Transverse colon (tissue), 4 donors: Measurements from ENCODE around the gene NDE1. TPM values are rescaled to one million over a fixed set of nuclear protein-coding genes. Genes with fewer than 3 reads are reported as not detected.

Experiments
- DNase-seq: peaks from one replicate; pipeline ENCODE4 v3.0.0-alpha.2; 2019
- H3K27ac ChIP-seq, 4 donors: fragments of 200-600 bp; sonication (generic); 2 replicates each; pipeline ENCODE4 v1.5.1; 2016 to 2018; ENCODE audit warnings: inconsistent platforms in 4 of 4
- H3K27me3 ChIP-seq: fragments of 200-600 bp; sonication (generic); 2 replicates; pipeline ENCODE4 v1.5.1; 2017; ENCODE audit warnings: inconsistent platforms
- H3K36me3 ChIP-seq, 4 donors: fragments of 200-600 bp; sonication (generic); 2 replicates each; pipeline ENCODE4 v1.5.1; 2017 to 2019; ENCODE audit warnings: inconsistent platforms in 4 of 4
- H3K4me1 ChIP-seq, 4 donors: fragments of 200-600 bp; sonication (generic); 2 replicates each; pipeline ENCODE4 v1.5.1; 2017 to 2020; ENCODE audit warnings: inconsistent platforms in 4 of 4
- H3K4me3 ChIP-seq, 4 donors: fragments of 200-600 bp; sonication (generic); 1 replicate in 1 of 4; 2 replicates in 3 of 4; pipeline versions ENCODE4 v1.5.1 to v1.6.1; 2017 to 2019; ENCODE audit warnings: inconsistent platforms in 4 of 4
- H3K9me3 ChIP-seq, 2 donors: fragments of 200-600 bp; sonication (generic); 2 replicates each; pipeline ENCODE4 v1.5.1; 2017 to 2019; ENCODE audit warnings: inconsistent platforms in 2 of 2
- EP300 ChIP-seq: sonication (generic); formaldehyde crosslinking; IDR thresholded peaks from one replicate; pipeline ENCODE4 v1.6.1; 2017; ENCODE audit warnings: antibody characterized with exemption, low read depth
- POLR2A ChIP-seq: fragments of 450-650 bp; IDR thresholded peaks from one replicate; pipeline ENCODE4 v1.6.1; 2016; ENCODE audit warnings: antibody characterized with exemption, mild to moderate bottlenecking, moderate library complexity
- POLR2AphosphoS5 ChIP-seq, 3 donors: sonication (generic); formaldehyde crosslinking; IDR thresholded peaks; one replicate each; pipeline ENCODE4 v1.6.1; 2016; ENCODE audit warnings: antibody characterized with exemption in 3 of 3
- WGBS, 2 donors: methylation state at CpG; one replicate each; pipeline ENCODE4 v1.1.5; 2018; ENCODE audit warnings: low coverage in 1 of 2; 5-methylcytosine and 5-hydroxymethylcytosine counted together
- in situ Hi-C, 4 donors: fragments of 200-750 bp; cut with MboI; loops; one replicate each; pipeline versions ENCODE4 v1.15.0 to v1.15.1; 2017; ENCODE audit warnings: low sequenced_read_pairs in 3 of 4, low pct_ligation_motif_present in 1 of 4, low pct_unique_long_range_greater_than_20kb in 1 of 4
- intact Hi-C: fragments of 100-400 bp; cut with DNase I; formaldehyde crosslinking; loops from one replicate; pipeline ENCODE4 v1.15.1; 2023; ENCODE audit warnings: low total_unique reads
- total RNA-seq, 4 donors: library from RNA; depleted of rRNA; stranded (reverse); fragments of >200 nt; gene quantifications; one replicate each; pipeline ENCODE4 v1.1.0, GENCODE V29; 2016
- TF ChIP-seq, protein P1 (sequence below), 5 experiments: fragments of 200-600 bp in 3 of 5; fragments of 450-650 bp in 2 of 5; sonication (generic) in 3 of 5; IDR thresholded peaks; 1 replicate in 2 of 5; 2 replicates in 3 of 5; pipeline ENCODE4 v1.5.1; 2016 to 2017; ENCODE audit warnings: antibody characterized with exemption in 5 of 5, inconsistent platforms in 3 of 5, mild to moderate bottlenecking in 2 of 5, moderate library complexity in 1 of 5

The NDE1 gene
- total RNA-seq, 4 donors from 2014 or later, result 21.0 to 47.6 (median 36.3) TPM

DNA sequence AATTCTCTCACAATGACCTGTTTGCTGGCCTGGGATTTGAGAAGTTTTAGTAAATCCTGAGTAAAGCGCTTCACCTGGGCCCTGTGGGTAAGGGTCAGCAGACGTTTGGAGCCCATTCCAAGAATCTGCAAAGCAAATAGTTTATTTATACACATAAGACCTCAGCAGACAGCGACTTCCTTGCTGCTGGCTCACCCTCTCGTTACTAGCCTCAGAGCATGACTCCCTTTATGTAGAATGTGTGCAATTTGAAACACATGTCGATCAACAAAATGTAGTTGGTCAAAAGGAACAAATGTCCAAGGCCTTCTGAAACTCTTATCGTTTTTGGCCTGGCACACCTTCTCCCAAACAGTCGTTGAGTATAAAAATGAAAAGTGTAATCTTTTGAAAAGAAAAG, 38.4 kb upstream of the NDE1 start:
- Histone ChIP-seq H3K9me3 (no peaks in the 10 kb centered on the region), H3K4me3 (no peak overlapping the region), H3K27ac (no peak overlapping the region), H3K27me3 (no peaks in the 10 kb centered on the region), H3K36me3 (peaks cover 0 to 79% (median 36%) of the 10 kb centered on the region in 4 donors), H3K4me1 (peaks cover 0 to under 1% (median 0%) of the 10 kb centered on the region in 4 donors)
- TF ChIP-seq POLR2A, result no peak
- no peak for TF ChIP-seq EP300
- TF ChIP-seq, protein P1, sequence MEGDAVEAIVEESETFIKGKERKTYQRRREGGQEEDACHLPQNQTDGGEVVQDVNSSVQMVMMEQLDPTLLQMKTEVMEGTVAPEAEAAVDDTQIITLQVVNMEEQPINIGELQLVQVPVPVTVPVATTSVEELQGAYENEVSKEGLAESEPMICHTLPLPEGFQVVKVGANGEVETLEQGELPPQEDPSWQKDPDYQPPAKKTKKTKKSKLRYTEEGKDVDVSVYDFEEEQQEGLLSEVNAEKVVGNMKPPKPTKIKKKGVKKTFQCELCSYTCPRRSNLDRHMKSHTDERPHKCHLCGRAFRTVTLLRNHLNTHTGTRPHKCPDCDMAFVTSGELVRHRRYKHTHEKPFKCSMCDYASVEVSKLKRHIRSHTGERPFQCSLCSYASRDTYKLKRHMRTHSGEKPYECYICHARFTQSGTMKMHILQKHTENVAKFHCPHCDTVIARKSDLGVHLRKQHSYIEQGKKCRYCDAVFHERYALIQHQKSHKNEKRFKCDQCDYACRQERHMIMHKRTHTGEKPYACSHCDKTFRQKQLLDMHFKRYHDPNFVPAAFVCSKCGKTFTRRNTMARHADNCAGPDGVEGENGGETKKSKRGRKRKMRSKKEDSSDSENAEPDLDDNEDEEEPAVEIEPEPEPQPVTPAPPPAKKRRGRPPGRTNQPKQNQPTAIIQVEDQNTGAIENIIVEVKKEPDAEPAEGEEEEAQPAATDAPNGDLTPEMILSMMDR (IDR thresholded peaks at IDR 0.05), result no peak
- no peak for TF ChIP-seq POLR2AphosphoS5 (IDR thresholded peaks at IDR 0.05)
- whole genome bisulfite sequencing, 2 donors, result 79 to 94% methylated on average over 4 to 7 of the region's 7 CpGs
- DNase-seq, result no peak
- intact Hi-C loops, result no loop called here
- in situ Hi-C loops, result no loop called here

DNA sequence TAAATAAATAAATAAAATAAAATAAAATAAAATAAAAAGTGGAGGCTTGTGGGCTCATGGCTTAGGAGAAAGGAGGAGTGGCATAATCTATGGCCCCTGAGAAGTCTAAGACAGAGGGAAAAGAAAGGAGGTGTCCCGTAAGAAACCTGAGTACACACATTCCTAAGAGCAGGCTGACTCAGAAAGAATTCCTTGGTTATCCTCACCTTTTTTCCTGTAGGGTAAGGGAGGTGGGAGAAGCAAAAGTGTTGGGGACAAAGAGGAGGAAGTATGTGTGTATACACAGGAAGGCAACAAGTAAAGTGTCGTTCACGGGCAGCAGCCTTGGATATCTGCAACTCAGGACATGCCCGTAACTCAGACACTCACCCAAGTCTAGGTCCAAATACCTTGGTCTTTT, 36.4 kb upstream of the NDE1 start:
- H3K36me3 ChIP-seq, result peaks cover 0 to 89% (median 43%) of the 10 kb centered on the region in 4 donors
- H3K4me1 ChIP-seq, result no peaks in the 10 kb centered on the region
- intact Hi-C loops, result no loop called here
- no peak overlapping the region for H3K27ac ChIP-seq
- no peak overlapping the region for H3K4me3 ChIP-seq
- in situ Hi-C loops, result no loop called here
- no peaks in the 10 kb centered on the region for H3K9me3 ChIP-seq
- 87 to 94% methylated on average over 4 of the region's 4 CpGs for WGBS, 2 donors
- no peaks in the 10 kb centered on the region for H3K27me3 ChIP-seq
- no peak for DNase-seq
- TF ChIP-seq POLR2AphosphoS5 (IDR thresholded peaks at IDR 0.05), result no peak
- TF ChIP-seq POLR2A, result no peak
- no peak for TF ChIP-seq EP300
- TF ChIP-seq, protein P1 (IDR thresholded peaks at IDR 0.05), result no peak

DNA sequence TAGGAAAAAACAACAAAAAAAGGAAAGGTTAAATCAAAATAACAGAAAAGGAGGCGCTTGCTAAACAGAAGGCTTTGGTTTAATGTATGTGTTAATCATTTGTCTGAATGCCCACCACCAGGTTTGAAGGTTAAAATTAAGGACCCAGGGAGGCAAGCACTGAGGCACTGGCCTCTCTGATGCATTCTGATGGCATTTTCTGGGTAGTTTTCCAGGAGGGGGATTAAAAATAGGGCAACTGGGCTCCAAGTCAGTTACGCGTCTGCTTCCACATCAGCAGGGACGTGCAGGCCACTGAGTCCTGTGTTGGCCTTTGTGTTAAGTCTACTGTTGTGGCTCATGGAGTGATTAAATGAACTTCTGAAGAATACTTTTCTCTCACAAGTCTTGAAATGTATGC, 34.0 kb upstream of the NDE1 start:
- H3K27me3 ChIP-seq, result no peaks in the 10 kb centered on the region
- H3K4me3 ChIP-seq, result no peak overlapping the region
- no peaks in the 10 kb centered on the region for H3K4me1 ChIP-seq
- 93 to 100% methylated on average over 1 to 4 of the region's 4 CpGs for WGBS, 2 donors
- peaks cover 0 to 86% (median 39%) of the 10 kb centered on the region in 4 donors for H3K36me3 ChIP-seq
- no peak for DNase-seq
- intact Hi-C loops, result no loop called here
- TF ChIP-seq EP300 (no peak), POLR2AphosphoS5 (IDR thresholded peaks at IDR 0.05) (no peak), POLR2A (no peak)
- TF ChIP-seq, protein P1 (IDR thresholded peaks at IDR 0.05), result no peak
- in situ Hi-C loops, result no loop called here
- no peaks in the 10 kb centered on the region for H3K9me3 ChIP-seq
- no peak overlapping the region for H3K27ac ChIP-seq

DNA sequence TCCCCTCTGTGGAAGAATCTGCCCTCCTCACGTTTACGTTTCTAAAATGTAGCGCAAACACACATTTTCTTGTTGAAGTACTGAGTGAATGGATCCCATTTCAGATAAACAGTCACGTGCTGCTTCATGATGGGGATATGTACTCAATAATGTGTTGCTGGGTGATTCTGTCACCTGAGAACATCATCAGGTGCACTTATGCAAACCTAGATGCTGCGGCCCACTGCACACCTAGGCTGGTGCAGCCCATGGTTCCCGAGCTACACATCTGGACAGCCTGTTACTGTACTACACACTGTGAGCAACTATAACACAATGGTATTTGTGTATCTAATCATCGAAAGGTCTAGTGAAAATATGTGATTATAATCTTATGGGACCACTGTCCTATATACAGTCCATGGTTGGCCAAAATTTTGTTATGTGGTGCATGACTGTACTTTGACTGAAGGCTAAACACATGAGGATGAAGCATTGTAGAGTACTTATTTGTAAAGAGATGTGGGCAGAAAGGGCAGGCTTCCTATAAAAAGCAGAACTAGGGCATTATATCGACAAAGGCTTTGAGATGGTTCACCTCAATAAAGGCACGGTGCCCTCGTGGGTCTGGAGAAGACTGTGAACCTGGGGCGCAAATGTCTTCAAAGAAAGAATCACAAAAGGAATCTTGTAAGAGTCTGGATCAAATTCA, 33.4 kb upstream of the NDE1 start:
- no peaks in the 10 kb centered on the region for H3K4me1 ChIP-seq
- H3K36me3 ChIP-seq, result peaks cover 0 to 90% (median 39%) of the 10 kb centered on the region in 4 donors
- no peak overlapping the region for H3K4me3 ChIP-seq
- no peak for TF ChIP-seq POLR2A
- no peak for TF ChIP-seq POLR2AphosphoS5 (IDR thresholded peaks at IDR 0.05)
- TF ChIP-seq EP300, result no peak
- TF ChIP-seq, protein P1 (IDR thresholded peaks at IDR 0.05), result no peak
- in situ Hi-C loops (no loop called here), intact Hi-C loops (no loop called here)
- no peaks in the 10 kb centered on the region for H3K27me3 ChIP-seq
- no peak for DNase-seq
- H3K9me3 ChIP-seq, result no peaks in the 10 kb centered on the region
- H3K27ac ChIP-seq, result no peak overlapping the region
- WGBS, 2 donors, result 88 to 95% methylated on average over 9 to 11 of the region's 11 CpGs
